ENCODE results near the gene ITPRIPL2. TPM values are rescaled to one million over a fixed set of nuclear protein-coding genes. Genes with fewer than 3 reads are reported as not detected.

The ITPRIPL2 gene
- total and polyA plus RNA-seq, 2 of the 4 experiments (the other 2 are of a cell fraction) = 9.2 to 11.1 TPM

DNA sequence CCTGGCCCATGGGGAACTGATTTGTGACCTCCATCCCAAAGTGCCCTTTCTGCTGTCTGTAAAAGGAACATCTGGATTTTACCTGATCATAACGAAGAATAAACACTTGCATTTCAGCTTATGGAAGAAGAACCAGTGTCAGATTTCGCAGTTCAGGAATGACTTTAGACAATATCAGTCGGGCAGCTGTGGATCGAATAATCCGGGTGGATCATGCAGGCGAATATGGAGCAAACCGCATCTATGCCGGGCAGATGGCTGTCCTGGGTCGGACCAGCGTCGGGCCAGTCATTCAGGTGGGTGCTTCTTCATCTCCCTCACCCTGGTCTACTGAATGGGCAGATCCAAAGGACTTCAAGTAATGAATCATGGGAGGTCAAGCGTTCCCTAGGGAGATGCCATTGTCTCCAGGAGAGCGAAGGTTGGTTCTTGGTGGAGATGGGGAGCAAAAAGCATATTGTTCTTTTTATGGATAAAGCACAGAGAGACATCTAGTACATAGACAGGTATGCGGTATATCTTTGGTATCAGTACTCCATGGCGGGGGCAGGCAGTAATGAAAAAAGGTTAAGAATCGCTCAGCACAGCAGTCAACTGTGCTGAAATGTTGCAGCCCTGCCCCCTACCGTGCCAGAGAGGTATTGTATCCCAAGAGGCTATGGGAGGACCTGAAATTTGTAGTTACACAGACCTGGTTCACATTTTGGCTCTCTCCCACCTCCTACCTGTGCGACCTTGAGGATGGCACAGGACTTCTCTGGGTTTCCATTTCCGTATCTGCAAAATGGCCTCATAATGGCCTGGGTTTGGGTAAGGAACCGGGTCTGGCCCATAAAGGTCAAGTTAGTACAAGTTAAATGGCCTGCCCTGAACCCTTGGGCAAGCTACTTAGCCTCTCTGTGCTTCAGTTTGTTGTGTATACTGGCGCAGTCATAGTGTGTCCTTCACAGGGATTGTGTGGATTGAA lies 41.7 kb upstream of the ITPRIPL2 start:
- H3K79me1 ChIP-seq (ENCODE audit: low read depth in 1 of 2, low read length in 2 of 2) = peaks cover 0 to 11% of the 10 kb centered on the region in 2 experiments; a peak in 2 of 4 replicates
- no TSS peak for BruUV-seq (replicated peaks)
- H2BK15ac ChIP-seq (ENCODE audit: low read depth, low read length) = no peak overlapping the region
- H4K5ac ChIP-seq (ENCODE audit: low read depth, low read length) = no peak overlapping the region
- H3K23ac ChIP-seq (ENCODE audit: low read depth, low read length) = no peak overlapping the region
- no peak overlapping the region for H3K4me3 ChIP-seq (ENCODE audit: insufficient read depth, low read depth, low read length)
- no peak overlapping the region for H4K91ac ChIP-seq (ENCODE audit: insufficient read depth, low read depth, low read length)
- H2BK20ac ChIP-seq (ENCODE audit: low read depth, low read length) = no peak overlapping the region
- TF ChIP-seq CHD1 (IDR thresholded peaks at IDR 0.05; ENCODE audit: low read depth, low read length) = no peak
- TF ChIP-seq CEBPB (IDR thresholded peaks at IDR 0.05; ENCODE audit: low read depth, low read length) = no peak
- peak; percentile 81 for TF ChIP-seq CTCF (conservative IDR thresholded peaks at IDR 0.05; ENCODE audit: low read depth, low read length)
- TF ChIP-seq RAD21 (IDR thresholded peaks at IDR 0.05; ENCODE audit: low read length) = peak; percentile 79
- no peak for TF ChIP-seq FOS (IDR thresholded peaks at IDR 0.05; ENCODE audit: low read depth, low read length)
- peak; percentile 80 for TF ChIP-seq SMC3 (IDR thresholded peaks at IDR 0.05; ENCODE audit: low read depth, low read length)
- no peak for TF ChIP-seq BHLHE40 (IDR thresholded peaks at IDR 0.05; ENCODE audit: low read depth, low read length)
- no peak overlapping the region for H3K14ac ChIP-seq (replicated peaks; ENCODE audit: low read depth, low read length)
- no peak overlapping the region for H2AK9ac ChIP-seq (replicated peaks; ENCODE audit: low read depth, low read length, poor library complexity)
- H3K27ac ChIP-seq (ENCODE audit: insufficient read depth, low read length) = no peak overlapping the region
- no peak overlapping the region for H4K8ac ChIP-seq (ENCODE audit: low read depth in 2 of 2, low read length in 2 of 2)
- peaks cover 2% of the 10 kb centered on the region; the same call in 1 of the 2 replicates for H3K4me1 ChIP-seq (ENCODE audit: control insufficient read depth, insufficient read depth, low read length)
- no peaks in the 10 kb centered on the region for H4K20me1 ChIP-seq (ENCODE audit: insufficient read depth, low read length)
- H2AFZ ChIP-seq (replicated peaks; ENCODE audit: low read length, poor library complexity) = peak overlapping the region; percentile 26
- peak; percentile 56 for DNase-seq
- intact Hi-C loops (cut with micrococcal nuclease) = loop anchor here (1.0 kb wide), 1 partner anchor 89 kb away; the partner anchor contains the start of gene TMC7
- peaks cover 5% of the 10 kb centered on the region for H3K36me3 ChIP-seq (ENCODE audit: control insufficient read depth, insufficient read depth, low read length)
- H2AK5ac ChIP-seq (ENCODE audit: low read depth, low read length) = no peak overlapping the region
- no peaks in the 10 kb centered on the region for H3K9me1 ChIP-seq (ENCODE audit: insufficient read depth, low read length)
- POLR2A ChIA-PET (ENCODE audit: unreplicated experiment) = no interaction called here
- CTCF ChIA-PET = interaction anchor here (0.6 to 1.3 kb wide), 2 partner anchors 87 to 169 kb away, joined by 3 to 4 read pairs; no protein-coding TSS in a partner anchor
- H3K4ac ChIP-seq (ENCODE audit: low read depth, low read length) = no peak overlapping the region
- H3K9ac ChIP-seq (ENCODE audit: low read depth, low read length) = no peak overlapping the region
- peak; percentile 38 for ATAC-seq (ENCODE audit: low read depth)
- no peaks in the 10 kb centered on the region for H3K9me3 ChIP-seq (ENCODE audit: control insufficient read depth, insufficient read depth, low read length)
- dilution Hi-C loops (cut with HindIII; ENCODE audit: low sequenced_read_pairs, unreplicated experiment) = no loop called here
- H3K27me3 ChIP-seq (ENCODE audit: control insufficient read depth, insufficient read depth, low read length) = no peaks in the 10 kb centered on the region
- 88% methylated on average over 8 of the region's 21 CpGs; no CpG with 5 or more reads in 1 of the 2 experiments for WGBS, 2 experiments (ENCODE audit: extremely low coverage in 2 of 2, insufficient read length in 1 of 2)
- no peak overlapping the region for H3K56ac ChIP-seq (ENCODE audit: extremely low read depth, insufficient read depth, low read length)
- H2BK5ac ChIP-seq (ENCODE audit: low read depth, low read length, poor library complexity, severe bottlenecking) = no peak overlapping the region
- no peak overlapping the region for H2BK120ac ChIP-seq (ENCODE audit: low read depth, low read length)
- in situ Hi-C loops (cut with MboI; ENCODE audit: low sequenced_read_pairs) = loop anchor here (5.0 kb wide), 1 partner anchor 90 kb away; the partner anchor contains the start of gene TMC7
- no peak overlapping the region for H3K18ac ChIP-seq (ENCODE audit: low read depth, low read length)
- H3K4me2 ChIP-seq (ENCODE audit: low read depth, low read length) = no peak overlapping the region
